HG03045 (cell line): ENCODE measurements around the gene TTLL8.
"Not testable (repeated sequence)": the region's sequence is repeated elsewhere in the genome, so short reads cannot be mapped to it uniquely, and the experiment has no call there.

Experiments
- ATAC-seq: cut with Tn5 transposase; IDR thresholded peaks from one replicate; pipeline ENCODE4 v1.9.1; 2021; ENCODE audit warnings: mild to moderate bottlenecking, moderate library complexity; ENCODE audit not compliant: unreplicated experiment

TTLL8 gene

DNA sequence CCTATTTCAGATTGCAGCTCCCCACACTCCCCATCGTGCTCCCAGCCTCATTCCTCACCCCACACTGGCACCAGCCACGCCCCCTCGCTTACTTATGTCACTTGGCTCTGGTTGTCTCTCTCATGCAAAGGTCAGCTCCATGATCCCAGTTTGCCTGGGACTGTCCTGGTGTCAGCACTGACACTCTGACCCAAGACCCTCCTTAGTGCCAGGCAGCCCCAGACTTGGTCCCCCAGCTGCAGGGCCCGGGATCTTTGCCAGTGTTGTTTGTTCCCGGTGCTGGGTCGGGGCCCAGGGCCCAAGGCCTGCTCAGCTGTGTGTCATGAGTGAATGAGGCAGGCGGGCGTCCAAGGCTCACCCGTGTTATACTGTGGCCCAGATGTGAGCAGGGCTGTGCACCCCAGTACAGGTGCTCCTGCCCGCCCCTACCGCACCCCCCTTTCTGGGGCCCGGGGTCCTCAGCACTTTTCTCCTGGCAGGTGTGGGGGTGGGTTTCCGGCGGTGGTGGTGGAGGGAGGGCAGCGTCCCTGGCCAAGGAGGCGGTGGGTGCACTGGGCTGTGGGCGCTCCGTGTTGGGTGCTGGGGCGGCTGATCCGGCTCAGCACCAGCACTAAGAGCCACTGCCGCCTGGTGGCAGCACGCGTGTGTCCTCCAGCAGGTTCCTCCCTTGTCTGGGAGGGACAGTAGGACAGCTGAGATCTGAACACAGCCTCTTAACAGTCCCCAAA is 65.0 kb downstream of the TTLL8 start:
- no peak for ATAC-seq

DNA sequence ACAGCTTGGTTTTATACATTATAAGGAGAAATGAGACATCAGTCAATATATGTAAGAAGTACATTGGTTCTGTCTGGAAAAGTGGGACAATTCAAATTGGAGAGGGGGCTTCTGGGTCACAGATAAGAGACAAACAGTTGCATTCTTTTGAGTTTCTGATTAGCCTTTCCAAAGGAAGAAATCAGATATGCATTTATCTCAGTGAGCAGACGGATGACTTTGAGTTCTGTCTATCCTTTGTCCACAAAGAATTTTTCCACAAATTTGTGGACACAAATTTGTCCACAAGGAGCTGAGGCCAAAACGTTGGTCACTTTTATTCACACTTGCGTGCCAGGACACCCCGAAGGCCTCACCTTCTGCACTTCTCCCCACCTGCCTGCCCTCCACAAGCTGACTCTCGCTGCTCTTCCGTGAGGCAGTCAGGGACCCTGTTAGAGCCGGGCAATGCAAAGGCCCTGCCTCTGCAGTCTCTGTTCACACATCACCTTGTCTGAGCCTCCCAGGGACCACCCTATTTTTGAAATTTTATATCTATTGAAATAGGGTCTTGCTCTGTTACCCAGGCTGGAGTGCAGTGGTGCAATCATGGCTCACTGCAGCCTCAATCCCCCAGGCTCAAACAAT is 66.1 kb downstream of the TTLL8 start:
- no peak for ATAC-seq

DNA sequence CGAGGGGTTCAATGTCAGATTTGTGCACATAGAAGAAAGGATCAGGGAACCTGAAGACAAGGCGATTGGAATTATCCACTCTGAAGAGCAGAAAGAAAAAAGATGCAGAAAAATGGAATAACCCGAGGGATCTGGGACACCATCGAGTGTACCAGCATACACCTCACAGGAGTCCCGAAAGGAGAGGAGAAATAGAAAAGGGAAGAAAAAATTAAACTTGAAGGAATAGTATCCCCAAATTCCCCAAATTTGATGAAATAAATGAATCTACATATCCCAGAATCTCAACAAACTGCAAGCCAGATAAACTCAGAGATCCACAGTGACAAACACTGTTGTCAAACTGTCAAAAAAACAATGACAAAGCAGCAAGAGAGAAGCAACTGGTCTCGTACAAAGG is 66.9 kb downstream of the TTLL8 start:
- ATAC-seq = no peak

DNA sequence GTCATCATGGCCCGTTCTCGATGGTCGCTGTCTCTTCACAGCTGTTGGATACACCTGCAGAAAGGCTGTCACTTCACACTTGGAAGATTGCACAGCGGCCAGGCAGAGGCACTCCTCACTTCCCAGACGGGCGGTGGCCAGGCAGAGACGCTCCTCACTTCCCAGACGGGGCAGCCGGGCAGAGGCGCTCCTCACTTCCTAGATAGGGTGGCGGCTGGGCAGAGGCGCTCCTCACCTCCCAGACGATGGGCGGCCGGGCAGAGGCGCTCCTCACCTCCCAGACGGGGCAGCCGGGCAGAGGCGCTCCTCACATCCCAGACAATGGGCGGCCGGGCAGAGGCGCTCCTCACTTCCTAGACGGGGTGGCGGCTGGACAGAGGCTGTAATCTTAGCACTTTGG is 68.3 kb downstream of the TTLL8 start:
- ATAC-seq = not testable (repeated sequence)

DNA sequence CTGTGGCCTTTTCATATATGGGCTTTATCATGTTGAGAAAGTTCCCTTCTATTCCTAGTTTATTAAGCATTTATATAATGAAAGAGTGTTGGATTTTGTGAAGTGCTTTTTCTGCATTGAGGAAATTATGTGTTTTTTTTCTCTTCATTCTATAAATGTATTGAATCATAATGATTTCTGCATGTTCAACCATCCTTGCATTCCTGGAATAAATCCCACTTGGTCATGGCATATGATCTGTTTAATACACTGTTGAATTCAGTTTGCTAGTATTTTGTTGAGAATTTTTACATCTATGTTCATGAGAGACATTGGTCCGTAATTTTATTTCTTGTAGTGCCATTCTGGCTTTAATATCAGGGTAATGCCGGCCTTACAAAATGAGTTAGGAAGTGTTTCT is 71.8 kb downstream of the TTLL8 start:
- no peak for ATAC-seq

DNA sequence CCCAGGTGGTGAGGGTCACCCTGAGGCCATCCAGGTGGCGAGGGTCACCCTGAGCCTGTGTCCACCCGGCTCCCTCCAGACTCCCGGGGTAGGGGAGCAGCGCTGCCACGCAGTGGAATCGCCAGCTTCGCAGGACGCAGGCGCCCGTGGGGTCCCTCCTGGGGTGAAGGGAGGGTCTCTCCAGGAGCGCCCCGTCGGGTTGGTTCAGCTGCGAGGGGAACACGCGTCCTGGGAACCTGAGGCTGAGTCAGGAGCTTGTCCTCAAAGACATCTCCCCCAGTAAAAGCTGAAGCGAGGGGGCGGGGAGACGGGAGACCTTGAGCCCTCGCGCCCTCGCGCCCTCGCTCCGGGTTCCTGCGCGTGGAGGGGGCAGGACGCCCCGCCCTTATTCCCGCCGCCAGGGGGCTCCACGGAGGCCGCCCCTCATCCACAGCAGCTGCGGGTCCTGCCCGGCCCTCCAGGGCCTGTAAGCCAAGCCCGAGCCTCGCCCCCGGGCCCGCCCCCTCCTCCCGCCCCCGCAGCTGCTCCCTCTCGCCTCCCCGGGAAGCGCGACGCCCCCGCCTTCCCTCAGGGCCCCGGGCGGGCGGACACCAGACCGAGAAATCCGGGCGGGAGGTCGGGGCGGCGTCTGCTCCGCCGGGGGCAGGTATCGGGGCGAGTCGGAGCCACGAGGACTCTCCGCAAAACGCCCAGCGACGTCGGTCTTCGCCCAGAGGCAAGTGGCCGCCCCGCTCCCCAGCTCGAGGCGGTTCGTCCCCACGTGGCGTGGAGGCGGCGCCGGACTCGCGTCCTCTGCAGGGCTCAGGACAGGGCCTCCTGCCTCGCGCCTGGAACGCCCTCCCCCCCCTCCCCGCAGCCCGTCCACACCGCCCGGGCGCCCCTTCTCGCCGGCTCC is 74.7 kb downstream of the TTLL8 start:
- no peak for ATAC-seq

DNA sequence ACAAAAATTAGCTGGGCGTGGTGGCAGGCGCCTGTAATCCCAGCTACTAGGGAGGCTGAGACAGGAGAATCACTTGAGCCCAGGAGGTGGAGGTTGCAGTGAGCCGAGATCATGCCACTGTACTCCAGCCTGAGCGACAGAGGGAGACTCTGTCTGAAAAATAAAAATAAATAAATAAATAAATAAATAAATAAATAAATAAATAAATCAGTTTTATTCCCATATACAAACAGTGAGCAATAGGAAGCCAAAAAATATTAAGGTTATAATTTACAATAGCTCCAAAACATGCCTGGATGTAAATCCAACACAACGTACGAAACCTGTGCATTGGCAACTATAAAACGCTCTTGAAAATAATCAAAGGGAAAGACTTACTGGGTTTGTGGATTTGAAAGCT is 76.3 kb downstream of the TTLL8 start:
- ATAC-seq = not testable (repeated sequence)

DNA sequence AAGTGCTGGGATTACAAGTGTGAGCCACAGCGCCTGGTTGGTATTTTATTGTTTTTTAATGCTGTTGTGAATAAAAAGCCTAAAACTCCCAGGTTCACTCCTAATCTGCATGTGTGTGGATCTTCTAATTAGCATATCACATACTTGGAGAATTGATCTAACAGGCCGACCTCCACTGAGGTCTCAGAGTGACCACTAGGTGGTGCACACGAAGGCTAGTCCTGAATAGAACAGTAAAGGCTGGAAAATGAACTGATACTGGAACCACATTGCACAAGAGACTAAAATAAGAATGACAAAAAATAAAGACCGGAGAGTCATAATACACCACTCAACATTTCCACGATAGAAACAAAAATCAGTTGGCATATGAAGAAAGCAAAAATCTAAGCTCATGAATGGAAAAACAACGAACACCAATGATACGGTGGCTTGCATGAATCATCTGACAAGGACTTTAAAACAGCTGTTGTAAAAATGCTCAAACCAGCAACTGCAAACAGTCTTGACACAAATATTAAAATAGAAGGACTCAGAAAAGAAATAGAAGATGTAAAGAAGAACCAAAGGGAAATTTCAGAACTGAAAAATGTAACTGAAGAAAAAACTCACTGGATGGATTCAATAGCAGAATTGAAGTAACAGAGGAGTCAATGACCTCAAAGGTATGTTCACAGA is 78.4 kb downstream of the TTLL8 start:
- ATAC-seq = no peak

DNA sequence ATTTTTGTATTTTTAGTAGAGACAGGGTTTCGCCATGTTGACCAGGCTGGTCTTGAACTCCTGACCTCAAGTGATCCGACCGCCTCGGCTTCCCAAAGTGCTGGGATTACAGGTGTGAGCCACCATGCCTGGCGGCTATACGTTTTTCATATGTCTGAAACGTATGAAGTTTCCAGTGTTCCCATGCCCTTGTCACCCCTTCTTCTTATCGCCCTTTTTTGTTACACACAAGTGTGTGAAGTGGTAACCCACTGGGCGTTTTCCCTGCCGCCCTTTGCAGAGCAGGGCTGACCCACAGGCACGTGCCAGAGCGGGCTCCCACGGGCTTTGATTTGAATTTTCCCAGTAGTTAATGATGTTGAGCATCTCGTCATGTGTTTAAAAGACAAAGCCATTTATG is 80.5 kb downstream of the TTLL8 start:
- ATAC-seq = no peak

DNA sequence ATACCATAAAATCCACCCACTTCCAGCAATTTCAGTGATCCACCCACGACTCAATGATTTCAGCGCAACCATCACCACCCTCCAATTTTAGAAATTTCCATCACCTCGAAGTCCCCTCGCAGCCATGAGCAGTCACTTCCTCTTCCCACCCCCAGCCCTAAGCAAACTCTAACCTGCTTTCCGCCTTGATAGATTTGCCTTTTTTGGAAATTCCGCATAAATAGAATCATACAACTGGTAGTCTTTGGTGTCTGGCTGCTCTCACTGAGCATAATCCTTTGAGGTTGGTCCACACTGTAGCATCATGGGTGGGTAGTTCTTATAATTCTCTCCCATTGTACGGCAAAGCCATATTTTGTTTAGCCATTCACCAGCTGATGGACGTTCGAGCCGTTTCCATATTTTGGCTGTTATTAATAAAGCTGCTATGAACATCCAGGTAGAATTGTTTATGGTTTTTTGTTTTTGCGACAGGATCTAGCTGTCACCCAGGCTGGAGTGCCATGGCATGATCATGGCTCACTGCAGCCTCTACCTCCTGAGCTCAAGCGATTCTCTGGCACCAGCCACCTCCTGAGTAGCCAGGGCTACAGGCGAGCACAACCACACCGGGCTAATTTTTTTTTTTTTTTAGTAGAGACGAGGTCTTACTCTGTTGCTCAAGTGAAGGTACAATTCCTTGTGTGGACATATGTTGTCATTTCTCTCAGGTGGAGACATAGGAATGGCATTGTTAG is 81.5 kb downstream of the TTLL8 start:
- no peak for ATAC-seq

DNA sequence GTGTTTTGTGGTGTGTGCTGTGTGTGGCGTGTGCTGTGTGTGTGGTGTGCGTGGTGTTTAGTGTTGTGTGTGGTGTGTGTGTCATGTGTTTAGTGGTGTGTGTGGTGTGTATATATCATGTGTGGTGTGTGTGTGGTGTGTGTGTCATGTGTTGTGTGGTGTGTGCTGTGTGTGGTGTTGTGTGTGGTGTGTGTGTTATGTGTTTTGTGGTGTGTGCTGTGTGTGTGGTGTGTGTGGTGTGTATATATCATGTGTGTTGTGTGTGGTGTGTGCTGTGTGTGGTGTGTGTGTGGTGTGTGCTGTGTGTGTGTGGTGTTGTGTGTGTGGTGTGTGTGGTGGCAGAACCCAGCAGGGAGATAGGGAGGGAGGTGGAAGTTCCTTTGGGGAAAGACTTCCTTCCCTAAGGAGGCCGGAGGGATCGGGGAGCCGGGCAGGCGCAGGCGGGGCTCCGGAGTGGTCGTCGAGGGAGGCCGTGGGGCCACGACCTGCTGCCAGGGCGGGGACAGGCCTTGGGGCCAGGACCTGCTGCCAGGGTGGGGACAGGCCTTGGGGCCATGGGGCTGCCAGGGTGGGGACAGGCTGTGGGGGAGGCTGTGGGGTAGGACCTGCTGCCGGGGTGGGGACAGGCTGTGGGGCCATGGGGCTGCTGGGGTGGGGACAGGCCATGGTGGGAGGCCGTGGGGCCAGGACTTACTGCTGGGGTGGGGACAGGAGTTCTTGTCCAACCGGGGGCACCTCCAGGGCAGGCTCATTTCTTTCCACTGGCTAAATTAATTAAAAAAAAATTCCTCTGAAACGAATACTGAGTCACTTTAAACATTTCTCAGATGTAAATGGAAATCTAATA is 82.3 kb downstream of the TTLL8 start:
- ATAC-seq = no peak

DNA sequence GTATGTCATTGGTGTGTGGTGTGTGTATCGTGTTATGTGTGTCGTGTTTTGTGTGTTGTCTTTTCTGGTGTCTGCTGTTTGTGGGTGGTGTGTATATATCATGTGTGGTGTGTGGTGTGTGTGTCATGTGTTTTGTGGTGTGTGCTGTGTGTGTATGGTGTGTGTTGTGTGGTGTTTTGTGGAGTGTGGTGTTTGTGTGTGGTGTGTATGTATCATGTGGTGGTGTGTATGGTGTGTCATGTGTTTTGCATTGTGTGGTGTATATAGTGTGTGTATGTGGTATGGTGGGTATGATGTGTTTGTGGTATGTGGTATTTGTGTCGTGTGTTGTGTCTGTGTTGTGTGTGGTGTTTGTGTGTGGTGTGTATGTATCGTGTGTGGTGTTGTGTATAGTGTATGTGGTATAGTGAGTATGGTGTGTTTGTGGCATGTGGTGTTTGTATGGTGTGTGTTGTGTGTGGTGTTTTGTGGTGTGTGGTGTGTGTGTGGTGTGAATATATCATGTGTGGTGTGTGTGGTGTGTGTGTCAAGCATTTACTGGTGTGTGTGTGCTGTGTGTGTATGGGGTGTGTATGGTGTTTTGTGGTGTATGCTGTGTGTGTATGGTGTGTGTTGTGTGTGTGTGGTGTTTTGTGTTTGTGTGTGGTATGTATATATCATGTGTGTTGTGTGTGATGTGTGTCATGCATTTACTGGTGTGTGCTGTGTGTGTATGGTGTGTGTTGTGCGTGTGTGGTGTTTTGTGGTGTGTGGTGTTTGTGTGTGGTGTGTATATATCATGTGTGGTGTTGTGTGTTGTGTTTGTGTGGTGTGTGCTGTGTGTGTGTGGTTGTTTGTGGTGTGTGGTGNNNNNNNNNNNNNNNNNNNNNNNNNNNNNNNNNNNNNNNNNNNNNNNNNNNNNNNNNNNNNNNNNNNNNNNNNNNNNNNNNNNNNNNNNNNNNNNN is 84.8 kb downstream of the TTLL8 start:
- no peak for ATAC-seq

DNA sequence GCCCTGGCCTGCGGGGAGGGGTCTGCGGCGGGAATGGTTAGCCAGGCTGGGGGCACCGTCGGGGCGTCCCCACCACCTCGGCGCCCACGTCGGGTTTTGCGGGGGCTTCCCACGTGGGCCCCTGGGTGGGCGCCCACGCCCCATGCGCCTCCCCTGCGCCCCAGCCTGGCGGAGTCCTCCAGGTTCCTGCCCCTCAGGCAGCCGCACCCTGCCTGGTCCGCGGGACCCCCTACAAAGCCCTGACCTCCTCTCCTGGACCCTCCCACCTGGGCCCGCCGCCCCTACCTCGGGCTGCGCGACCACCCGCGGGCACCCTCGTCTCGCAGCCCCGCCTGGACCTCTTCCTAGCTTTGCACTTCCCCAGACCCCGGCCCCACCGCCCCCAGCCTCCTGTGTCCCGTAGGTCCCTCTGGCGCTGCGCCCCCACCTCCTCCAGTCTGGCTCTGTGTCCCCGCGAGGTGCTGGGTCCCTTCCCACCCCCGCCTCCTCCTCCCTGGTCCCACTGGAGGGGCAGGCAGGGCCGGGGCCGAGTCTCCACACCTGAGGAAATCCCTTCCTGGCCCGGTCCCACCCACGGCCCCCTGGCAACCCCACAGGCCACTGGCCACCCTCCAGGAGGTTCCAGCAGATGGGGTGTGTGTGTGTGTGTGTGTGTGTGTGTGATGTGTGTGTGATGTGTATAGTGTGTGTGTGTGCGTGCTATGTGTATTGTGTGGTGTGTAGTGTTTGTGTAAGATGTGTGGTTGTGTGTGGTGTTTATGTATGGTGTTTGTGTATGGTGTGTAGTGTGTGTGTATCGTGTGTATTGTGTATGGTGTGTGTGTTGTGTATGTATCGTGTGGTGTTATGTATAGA is 85.7 kb downstream of the TTLL8 start:
- ATAC-seq = no peak

DNA sequence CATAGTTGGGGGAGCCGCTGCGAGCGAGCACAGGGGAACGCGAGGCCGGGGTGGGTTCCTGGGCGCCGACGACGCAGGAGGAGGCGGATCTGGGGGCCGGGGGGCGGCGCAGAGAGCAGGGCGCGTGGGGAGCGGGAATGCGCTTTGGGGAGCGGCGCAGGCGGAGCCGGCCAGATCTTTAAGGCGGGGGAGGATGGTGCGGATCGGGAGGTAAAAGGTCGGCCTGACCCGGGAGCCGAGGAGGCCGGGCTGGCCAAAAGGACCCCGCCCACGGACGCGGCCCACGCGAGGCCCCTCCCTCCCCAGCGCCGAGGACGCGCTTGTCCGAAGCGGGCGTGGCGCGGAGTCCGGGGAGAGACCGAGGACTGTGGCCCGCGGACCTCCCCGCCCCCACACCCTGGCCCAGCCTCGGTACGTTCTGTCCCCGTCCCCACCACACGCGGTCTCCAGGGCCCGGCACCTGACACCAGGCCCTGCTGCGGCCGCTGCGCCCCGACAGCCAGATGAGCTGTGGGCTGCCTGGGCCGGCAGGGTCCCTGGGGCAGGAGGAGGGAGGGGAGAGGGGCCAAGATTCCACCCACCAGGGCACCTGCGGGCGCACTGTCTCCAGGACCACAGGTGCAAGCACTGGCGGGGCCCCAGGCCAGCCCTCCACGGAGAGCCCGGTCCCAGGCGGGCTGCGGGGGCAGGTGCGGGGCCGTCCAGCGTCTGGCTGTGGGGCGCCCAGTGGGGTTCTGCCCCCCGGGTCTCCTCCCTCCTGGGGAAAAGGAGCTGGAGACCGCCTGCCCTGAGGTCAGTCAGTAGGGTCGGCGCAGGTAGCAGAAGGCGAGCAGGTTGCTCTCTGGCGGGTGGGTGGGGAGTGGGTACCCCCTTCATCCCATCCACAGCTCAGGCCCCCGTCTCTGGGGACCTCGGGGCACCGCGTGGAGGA is 86.6 kb downstream of the TTLL8 start:
- peak; percentile 37 for ATAC-seq

DNA sequence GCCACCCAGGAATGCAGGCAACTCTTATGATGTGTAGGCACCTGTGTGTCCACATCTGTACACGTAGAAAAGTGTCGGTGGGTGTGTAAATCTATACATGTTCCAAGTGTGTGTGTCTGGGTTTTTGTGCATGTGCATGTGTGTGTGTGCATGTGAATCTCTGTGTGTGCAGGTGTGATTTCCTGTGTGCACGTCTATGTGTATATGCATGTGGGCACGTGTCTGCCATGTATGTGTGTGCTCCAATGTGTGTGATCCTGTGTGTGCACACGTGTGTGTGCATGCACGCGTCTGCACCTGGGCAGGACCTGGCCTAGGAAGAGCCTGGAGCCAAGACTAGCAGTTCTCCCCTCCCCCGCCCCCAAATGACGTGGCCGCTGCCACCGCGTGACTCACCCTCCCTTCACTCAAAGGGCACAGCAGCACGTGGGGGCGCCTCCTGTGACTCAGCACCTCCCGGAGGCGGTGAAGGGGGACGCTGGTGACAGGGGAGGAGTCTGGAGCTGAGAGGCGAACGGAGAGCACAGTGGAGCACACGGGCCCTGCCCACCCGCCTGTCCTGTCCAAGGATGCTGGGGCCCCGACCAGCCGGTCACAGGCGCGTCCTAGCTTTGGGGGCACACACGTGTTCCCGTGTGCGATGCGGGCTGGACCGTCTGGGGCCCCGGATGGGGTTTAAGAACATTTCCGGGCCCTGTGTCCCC is 87.4 kb downstream of the TTLL8 start:
- peak; percentile 57 for ATAC-seq
